ENCODE data around the gene NEO1.

NEO1 gene

GRCh38 chr15:73065114-73065513 is 12.9 kb downstream of the NEO1 start:
- ChIA-PET POLR2A (no interaction called here), CTCF (interaction anchor here (1.6 kb wide), 1 partner anchor 12 kb away, joined by 3 read pairs; no protein-coding TSS in a partner anchor)
- DNase-seq (ENCODE audit: extremely low spot score) = no peak
- TF ChIP-seq CTCF (IDR thresholded peaks at IDR 0.05; ENCODE audit: control extremely low read depth, extremely low read depth, low read depth, missing control alignments) = no peak

GRCh38 chr15:73069109-73069508 is 16.8 kb downstream of the NEO1 start:
- ChIA-PET CTCF (no interaction called here), POLR2A (no interaction called here)
- no peak for DNase-seq (ENCODE audit: extremely low spot score)
- no peak for TF ChIP-seq CTCF (IDR thresholded peaks at IDR 0.05; ENCODE audit: control extremely low read depth, extremely low read depth, low read depth, missing control alignments)

GRCh38 chr15:73072894-73073293 is 20.6 kb downstream of the NEO1 start:
- no peak for TF ChIP-seq CTCF (IDR thresholded peaks at IDR 0.05; ENCODE audit: control extremely low read depth, extremely low read depth, low read depth, missing control alignments)
- POLR2A ChIA-PET = no interaction called here
- CTCF ChIA-PET = no interaction called here
- no peak for DNase-seq (ENCODE audit: extremely low spot score)

DNA sequence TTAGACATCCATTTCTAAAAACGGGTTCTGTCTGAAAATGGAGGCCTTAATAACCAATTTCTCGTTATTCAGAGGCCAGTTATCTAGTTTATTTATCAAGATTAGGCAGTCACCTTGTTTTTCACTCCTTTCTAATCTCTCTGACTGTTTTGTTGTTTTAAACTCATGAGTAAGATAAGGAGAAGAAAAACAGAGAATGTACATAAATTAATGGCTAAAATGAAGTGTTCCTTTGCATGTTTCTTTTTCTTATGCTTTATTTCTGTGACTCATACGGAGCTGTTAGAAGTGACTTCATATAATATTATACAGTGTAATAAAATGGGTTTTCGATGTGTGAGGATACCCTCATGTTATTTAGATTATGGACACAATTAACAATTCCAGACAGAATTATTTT is 22.0 kb downstream of the NEO1 start:
- DNase-seq (ENCODE audit: extremely low spot score) = no peak
- no peak for TF ChIP-seq CTCF (IDR thresholded peaks at IDR 0.05; ENCODE audit: control extremely low read depth, extremely low read depth, low read depth, missing control alignments)
- CTCF ChIA-PET = no interaction called here
- POLR2A ChIA-PET = no interaction called here

GRCh38 chr15:73075160-73075859 is 23.0 kb downstream of the NEO1 start:
- no peak for TF ChIP-seq CTCF (IDR thresholded peaks at IDR 0.05; ENCODE audit: control extremely low read depth, extremely low read depth, low read depth, missing control alignments)
- no peak for DNase-seq (ENCODE audit: extremely low spot score)
- CTCF ChIA-PET = no interaction called here
- POLR2A ChIA-PET = no interaction called here

- no peak for TF ChIP-seq CTCF (IDR thresholded peaks at IDR 0.05; ENCODE audit: control extremely low read depth, extremely low read depth, low read depth, missing control alignments)
- POLR2A ChIA-PET = no interaction called here
- CTCF ChIA-PET = interaction anchor here (0.9 to 2.0 kb wide), 6 partner anchors 11 to 357 kb away, joined by 3 to 6 read pairs (median 4); no protein-coding TSS in a partner anchor
- no peak for DNase-seq (ENCODE audit: extremely low spot score)
Measured at GRCh38 chr15:73078291-73078690, 26.0 kb downstream of the NEO1 start.
